Naive thymus-derived CD4-positive, alpha-beta T cell (primary cell): Measurements from ENCODE around the gene KLK12. TPM values are rescaled to one million over a fixed set of nuclear protein-coding genes. Genes with fewer than 3 reads are reported as not detected.
A peak's percentile ranks its signal among the peaks of the same experiment; 100 is the strongest.

ENCODE experiments used
- ATAC-seq: fragments of 150-1000 bp; cut with Tn5 transposase; 2 replicates; pipeline ENCODE4 v1.10.0; 2021; ENCODE audit warnings: mild to moderate bottlenecking, moderate library complexity
- CTCF ChIA-PET: fragments of 350-600 bp; sonication (Branson Sonifier 250); formaldehyde crosslinking; loops from one replicate; lab custom pipeline; 2021; ENCODE audit warnings: antibody characterized with exemption; lab: Charles Lee
- POLR2A ChIA-PET: fragments of 350-600 bp; sonication (Branson Sonifier 250); formaldehyde crosslinking; loops from one replicate; lab custom pipeline; 2021; ENCODE audit warnings: antibody characterized with exemption, inconsistent platforms; lab: Charles Lee
- DNase-seq, 9 donors: peaks; one replicate each; pipeline versions ENCODE4 v3.0.0 to v3.0.0-alpha.2; 2020 to 2022; ENCODE audit warnings: mixed read lengths in 1 of 9
- H3K27ac ChIP-seq: one replicate; pipeline ENCODE4 v1.7.0; 2013; ENCODE audit warnings: mild to moderate bottlenecking, low read depth, low read length, moderate library complexity
- H3K27me3 ChIP-seq, 2 donors: one replicate each; pipeline ENCODE4 v1.7.0; 2013; ENCODE audit warnings: low read length in 2 of 2, mild to moderate bottlenecking in 2 of 2, moderate library complexity in 2 of 2; ENCODE audit not compliant: control insufficient read depth in 2 of 2, insufficient read depth in 2 of 2
- H3K36me3 ChIP-seq, 3 experiments: 1 replicate in 2 of 3; 2 replicates in 1 of 3; pipeline ENCODE4 v1.7.0; 2013; ENCODE audit warnings: low read length in 3 of 3, mild to moderate bottlenecking in 3 of 3, moderate library complexity in 1 of 3; ENCODE audit not compliant: insufficient read depth in 3 of 3, control insufficient read depth in 2 of 3
- H3K4me1 ChIP-seq, 2 donors: one replicate each; pipeline ENCODE4 v1.7.0; 2013; ENCODE audit warnings: low read length in 2 of 2, mild to moderate bottlenecking in 2 of 2, moderate library complexity in 1 of 2; ENCODE audit not compliant: control insufficient read depth in 2 of 2, insufficient read depth in 2 of 2
- H3K4me3 ChIP-seq: 2 replicates; pipeline ENCODE4 v1.7.0; 2013; ENCODE audit warnings: mild to moderate bottlenecking, low read length
- H3K9me3 ChIP-seq, 3 experiments: 1 replicate in 2 of 3; 2 replicates in 1 of 3; pipeline ENCODE4 v1.7.0; 2013; ENCODE audit warnings: low read length in 3 of 3; ENCODE audit not compliant: control insufficient read depth in 2 of 3
- H3K27ac Mint-ChIP-seq, 9 donors: one replicate each; pipeline ENCODE4 v1.8.0; 2020 to 2022; ENCODE audit warnings: mixed read lengths in 9 of 9, mild to moderate bottlenecking in 8 of 9, moderate library complexity in 5 of 9, inconsistent platforms in 2 of 9
- H3K27me3 Mint-ChIP-seq, 5 donors: one replicate each; pipeline ENCODE4 v1.8.0; 2021 to 2022; ENCODE audit warnings: mixed read lengths in 5 of 5, mild to moderate bottlenecking in 1 of 5
- H3K36me3 Mint-ChIP-seq, 5 donors: one replicate each; pipeline ENCODE4 v1.8.0; 2020 to 2022; ENCODE audit warnings: mixed read lengths in 5 of 5, mild to moderate bottlenecking in 3 of 5, inconsistent platforms in 1 of 5
- H3K4me1 Mint-ChIP-seq, 7 donors: one replicate each; pipeline ENCODE4 v1.8.0; 2020 to 2022; ENCODE audit warnings: mixed read lengths in 7 of 7, mild to moderate bottlenecking in 3 of 7, inconsistent platforms in 1 of 7
- H3K4me3 Mint-ChIP-seq, 10 donors: one replicate each; pipeline ENCODE4 v1.8.0; 2020 to 2022; ENCODE audit warnings: mild to moderate bottlenecking in 10 of 10, mixed read lengths in 10 of 10, moderate library complexity in 6 of 10, inconsistent platforms in 2 of 10
- H3K9me3 Mint-ChIP-seq, 11 donors: one replicate each; pipeline ENCODE4 v1.8.0; 2020 to 2022; ENCODE audit warnings: mixed read lengths in 11 of 11, mild to moderate bottlenecking in 4 of 11, inconsistent platforms in 1 of 11, moderate library complexity in 1 of 11
- intact Hi-C, 2 donors: fragments of 100-400 bp; cut with micrococcal nuclease; formaldehyde crosslinking; loops; one replicate each; pipeline ENCODE4 v1.15.1; 2023
- polyA plus RNA-seq, 2 donors: library from polyadenylated mRNA; unstranded; fragments of 300-500 nt; fragmentation: Illumina TruSeq; gene quantifications; one replicate each; pipeline ENCODE4 v1.2.3, GENCODE V29; 2021
- total RNA-seq, 6 experiments: library from RNA in 5 of 6; stranded (reverse) in 5 of 6; gene quantifications; 1 replicate in 5 of 6; 2 replicates in 1 of 6; pipeline ENCODE4 v1.2.3 and lab custom pipeline; 2021 to 2026

The KLK12 gene
- not detected for total RNA-seq
- not detected for polyA plus RNA-seq
- total RNA-seq (lab: John Stamatoyannopoulos, UW): not detected

DNA sequence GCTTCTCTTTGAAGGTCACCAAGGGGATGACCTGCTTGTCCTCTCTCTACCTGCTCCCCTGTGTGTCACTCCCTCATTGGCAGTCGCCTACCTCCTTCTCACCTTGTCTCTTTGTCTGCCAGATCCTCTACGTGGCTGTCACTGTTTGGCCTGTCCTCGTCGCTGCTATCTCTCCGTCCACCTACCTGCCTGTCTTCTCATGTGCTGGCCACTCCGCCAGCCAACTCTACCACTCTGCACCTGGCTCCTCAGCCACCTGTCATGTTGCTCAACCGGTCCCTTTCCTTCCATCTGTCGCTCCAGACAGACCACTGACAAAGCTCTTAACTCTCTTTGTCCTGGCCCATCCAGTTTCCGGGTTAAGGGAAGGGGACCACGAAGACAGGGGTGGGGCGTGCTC is at the start of gene KLK12:
TSS of gene KLK12 (minus strand) at position 299 of the 400 bp plus-strand sequence. CDS start 381 bp downstream, outside the sequence.
- CTCF ChIA-PET: no interaction called here
- Mint-ChIP-seq H3K4me1 (peaks cover 0 to 4% (median 0%) of the 10 kb centered on the region in 7 donors), H3K9me3 (peaks cover 0 to 3% (median 0%) of the 10 kb centered on the region in 11 donors), H3K4me3 (no peak within 1 kb of the TSS), H3K27ac (peak within 1 kb of the TSS in 3 of 9 donors; percentile 1 to 41 (median 6)), H3K27me3 (peaks cover 0 to 50% (median 25%) of the 10 kb centered on the region in 5 donors), H3K36me3 (peaks cover 0 to 6% (median 0%) of the 10 kb centered on the region in 5 donors)
- H3K4me3 ChIP-seq: no peak within 1 kb of the TSS
- no peaks in the 10 kb centered on the region for H3K9me3 ChIP-seq
- no peaks in the 10 kb centered on the region for H3K27me3 ChIP-seq
- no peaks in the 10 kb centered on the region for H3K36me3 ChIP-seq
- no peaks in the 10 kb centered on the region for H3K4me1 ChIP-seq
- ATAC-seq: no peak
- H3K27ac ChIP-seq: no peak within 1 kb of the TSS
- intact Hi-C loops: no loop called here
- POLR2A ChIA-PET: no interaction called here
- DNase-seq: no peak

DNA sequence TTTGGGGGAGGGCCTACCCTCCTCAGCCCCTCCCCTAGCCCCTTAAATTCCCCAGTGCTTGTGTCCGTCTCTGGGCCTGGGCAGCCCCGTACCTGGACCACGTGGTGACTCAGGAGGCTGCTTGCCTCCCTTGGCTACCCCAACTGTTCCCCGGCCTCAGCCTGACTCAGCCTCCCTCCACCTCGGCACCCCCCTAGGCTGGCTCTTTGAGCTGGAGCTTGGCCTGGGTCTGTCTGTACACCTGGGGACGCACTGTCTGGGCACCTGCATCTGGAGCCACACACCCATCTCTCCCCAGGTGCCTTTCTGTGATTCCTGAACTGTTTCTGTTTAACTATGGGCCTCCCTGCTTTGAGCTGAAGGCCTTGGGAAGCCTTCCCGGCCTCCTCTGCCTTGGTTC is 49.7 kb upstream of the KLK12 start:
- Mint-ChIP-seq H3K4me3 (no peak overlapping the region), H3K27me3 (peaks cover 0 to 20% (median 12%) of the 10 kb centered on the region in 5 donors), H3K4me1 (peaks cover 0 to 14% (median 0%) of the 10 kb centered on the region in 7 donors), H3K36me3 (peaks cover 0 to 8% (median 0%) of the 10 kb centered on the region in 5 donors), H3K9me3 (peaks cover 0 to 2% (median 0%) of the 10 kb centered on the region in 11 donors), H3K27ac (peak overlapping the region in 1 of 9 donors; percentile 84)
- Histone ChIP-seq H3K4me1 (no peaks in the 10 kb centered on the region), H3K9me3 (no peaks in the 10 kb centered on the region), H3K4me3 (no peak overlapping the region), H3K36me3 (no peaks in the 10 kb centered on the region), H3K27ac (no peak overlapping the region), H3K27me3 (no peaks in the 10 kb centered on the region)
- ChIA-PET CTCF (no interaction called here), POLR2A (no interaction called here)
- intact Hi-C loops: no loop called here
- no peak for DNase-seq
- ATAC-seq: no peak

DNA sequence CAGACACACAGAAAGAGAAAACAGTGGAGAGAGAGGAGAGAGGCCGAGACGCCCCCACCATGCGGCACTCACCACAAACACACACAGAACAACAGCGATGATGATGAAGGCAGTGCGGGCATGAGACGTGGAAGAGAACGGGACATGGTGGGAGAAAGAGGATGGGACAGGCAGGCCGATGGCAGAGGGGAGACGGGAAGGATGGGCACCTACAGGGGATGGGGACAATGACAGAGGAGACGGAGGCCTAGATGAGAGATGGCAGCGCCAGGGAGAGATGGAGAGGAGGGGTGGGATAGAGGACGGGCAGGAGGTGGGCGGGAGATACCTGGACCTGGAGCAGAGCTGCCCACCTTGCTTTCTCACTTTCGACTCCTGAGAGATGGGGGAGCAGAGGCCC is 49.0 kb upstream of the KLK12 start:
- Mint-ChIP-seq H3K27ac (no peak overlapping the region), H3K27me3 (peaks cover 0 to 20% (median 12%) of the 10 kb centered on the region in 5 donors), H3K4me3 (no peak overlapping the region), H3K4me1 (peaks cover 0 to 14% (median 0%) of the 10 kb centered on the region in 7 donors), H3K9me3 (peaks cover 0 to 2% (median 0%) of the 10 kb centered on the region in 11 donors), H3K36me3 (peaks cover 0 to 4% (median 0%) of the 10 kb centered on the region in 5 donors)
- ChIA-PET POLR2A (no interaction called here), CTCF (no interaction called here)
- Histone ChIP-seq H3K4me3 (no peak overlapping the region), H3K36me3 (no peaks in the 10 kb centered on the region), H3K9me3 (no peaks in the 10 kb centered on the region), H3K4me1 (no peaks in the 10 kb centered on the region), H3K27me3 (no peaks in the 10 kb centered on the region), H3K27ac (no peak overlapping the region)
- ATAC-seq: no peak
- intact Hi-C loops: no loop called here
- DNase-seq: no peak

DNA sequence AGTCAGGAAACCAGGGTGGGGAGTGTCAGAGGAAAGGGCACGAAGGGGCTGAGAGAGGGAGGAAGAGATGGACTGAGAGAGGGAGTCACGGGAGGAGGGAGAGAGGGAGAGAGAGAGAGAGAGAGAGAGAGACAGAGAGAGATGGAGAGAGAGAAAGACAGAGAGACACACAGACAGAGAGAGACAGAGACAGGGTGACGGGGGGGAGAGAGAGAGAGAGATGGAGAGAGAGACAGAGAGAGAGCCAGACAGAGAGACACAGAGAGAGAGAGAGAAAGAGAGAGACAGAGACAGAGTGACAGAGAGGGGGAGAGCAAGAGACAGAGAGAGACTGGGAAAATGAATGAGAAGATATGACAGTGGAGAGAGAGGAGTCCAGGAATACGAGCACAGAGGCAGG is 48.4 kb upstream of the KLK12 start:
- ChIA-PET CTCF (no interaction called here), POLR2A (no interaction called here)
- H3K27ac ChIP-seq: no peak overlapping the region
- intact Hi-C loops: no loop called here
- H3K36me3 ChIP-seq: no peaks in the 10 kb centered on the region
- Mint-ChIP-seq H3K4me1 (peaks cover 0 to 14% (median 0%) of the 10 kb centered on the region in 7 donors), H3K9me3 (peaks cover 0 to 2% (median 0%) of the 10 kb centered on the region in 11 donors), H3K4me3 (no peak overlapping the region), H3K27me3 (peaks cover 0 to 20% (median 12%) of the 10 kb centered on the region in 5 donors), H3K36me3 (peaks cover 0 to 7% (median 0%) of the 10 kb centered on the region in 5 donors), H3K27ac (no peak overlapping the region)
- ATAC-seq: no peak
- H3K4me3 ChIP-seq: no peak overlapping the region
- H3K4me1 ChIP-seq: no peaks in the 10 kb centered on the region
- no peaks in the 10 kb centered on the region for H3K9me3 ChIP-seq
- DNase-seq: no peak
- no peaks in the 10 kb centered on the region for H3K27me3 ChIP-seq

DNA sequence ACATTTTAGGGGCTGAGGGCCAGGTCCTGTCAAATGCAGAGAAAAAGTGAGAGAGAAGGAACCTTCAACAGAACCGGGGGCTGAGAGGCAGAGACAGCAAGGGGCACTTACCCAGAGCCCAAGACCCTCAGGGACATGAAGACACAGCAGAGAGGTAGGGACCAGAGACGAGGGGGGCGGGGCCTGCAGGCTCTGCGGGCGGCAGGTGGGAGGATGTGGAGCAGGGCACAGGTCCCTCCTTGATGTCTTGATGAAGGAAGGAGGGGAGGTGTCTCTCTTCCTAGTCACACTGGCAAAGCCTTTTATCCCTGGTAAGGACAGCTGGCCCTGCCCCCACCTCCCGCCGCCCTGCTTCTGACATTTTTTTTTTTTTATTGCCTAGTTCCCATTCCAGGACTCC is 47.8 kb upstream of the KLK12 start, which contains the start of gene KLK14:
TSS of gene KLK14 (minus strand) at position 277 of the 400 bp plus-strand sequence. CDS start at position 4, 273 bp downstream.
- no peak for ATAC-seq
- H3K4me3 ChIP-seq: no peak within 1 kb of the TSS
- H3K4me1 ChIP-seq: no peaks in the 10 kb centered on the region
- no peaks in the 10 kb centered on the region for H3K36me3 ChIP-seq
- CTCF ChIA-PET: no interaction called here
- no peaks in the 10 kb centered on the region for H3K27me3 ChIP-seq
- peaks cover 0 to 14% (median 0%) of the 10 kb centered on the region in 7 donors for H3K4me1 Mint-ChIP-seq
- H3K36me3 Mint-ChIP-seq: peaks cover 0 to 8% (median 0%) of the 10 kb centered on the region in 5 donors
- H3K4me3 Mint-ChIP-seq: no peak within 1 kb of the TSS
- H3K27ac ChIP-seq: no peak within 1 kb of the TSS
- H3K27me3 Mint-ChIP-seq: peaks cover 0 to 20% (median 12%) of the 10 kb centered on the region in 5 donors
- H3K27ac Mint-ChIP-seq: no peak within 1 kb of the TSS
- POLR2A ChIA-PET: no interaction called here
- H3K9me3 ChIP-seq: no peaks in the 10 kb centered on the region
- H3K9me3 Mint-ChIP-seq: peaks cover 0 to 2% (median 0%) of the 10 kb centered on the region in 11 donors
- intact Hi-C loops: no loop called here
- no peak for DNase-seq

DNA sequence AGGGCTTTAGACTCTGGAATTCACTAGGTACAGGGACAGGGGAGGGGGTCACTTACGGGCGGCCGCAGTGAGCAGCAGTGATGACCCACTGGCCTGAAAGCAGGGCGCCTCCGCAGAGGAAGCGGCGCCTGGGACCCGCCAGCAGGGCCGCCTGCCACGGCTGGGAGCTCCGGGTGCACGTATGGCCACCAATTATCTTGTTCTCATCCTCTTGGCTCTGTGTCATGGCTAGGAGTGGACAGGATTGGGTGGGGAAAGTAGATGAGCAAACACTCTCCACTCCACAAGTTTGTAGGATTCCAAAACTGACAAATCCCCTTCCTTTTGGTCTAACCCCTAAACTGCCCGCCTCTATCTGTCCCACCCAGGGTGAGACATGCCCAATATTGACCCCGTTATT is 46.7 kb upstream of the KLK12 start:
- H3K9me3 Mint-ChIP-seq: peaks cover 0 to 2% (median 0%) of the 10 kb centered on the region in 11 donors
- ChIA-PET CTCF (interaction anchor here (0.6 kb wide), 1 partner anchor 10 kb away, joined by 3 read pairs; no protein-coding TSS in a partner anchor), POLR2A (no interaction called here)
- peaks cover 0 to 8% (median 0%) of the 10 kb centered on the region in 5 donors for H3K36me3 Mint-ChIP-seq
- no peak overlapping the region for H3K27ac Mint-ChIP-seq
- no peak overlapping the region for H3K27ac ChIP-seq
- H3K9me3 ChIP-seq: no peaks in the 10 kb centered on the region
- no peak overlapping the region for H3K4me3 Mint-ChIP-seq
- no peaks in the 10 kb centered on the region for H3K27me3 ChIP-seq
- H3K4me3 ChIP-seq: no peak overlapping the region
- DNase-seq (no peak), ATAC-seq (no peak)
- peaks cover 0 to 21% (median 12%) of the 10 kb centered on the region in 5 donors for H3K27me3 Mint-ChIP-seq
- no peaks in the 10 kb centered on the region for H3K36me3 ChIP-seq
- no peaks in the 10 kb centered on the region for H3K4me1 ChIP-seq
- intact Hi-C loops: no loop called here
- H3K4me1 Mint-ChIP-seq: peaks cover 0 to 14% (median 0%) of the 10 kb centered on the region in 7 donors
